PC-9 (cell line): ENCODE data around the gene TEPSIN. TPM values are rescaled to one million over a fixed set of nuclear protein-coding genes. Genes with fewer than 3 reads are reported as not detected.
A peak's percentile ranks its signal among the peaks of the same experiment; 100 is the strongest.

Experiments
- BruUV-seq: library from RNA; stranded (reverse); fragments of 400-500 nt; replicated peaks from 2 replicates; lab custom pipeline; 2021; lab: Mats Ljungman, UMichigan
- CTCF ChIA-PET: fragments of 300-600 bp; sonication (Branson Sonifier 250); formaldehyde crosslinking; loops from one replicate; lab custom pipeline; 2022; ENCODE audit warnings: antibody characterized with exemption; lab: Charles Lee
- POLR2A ChIA-PET: fragments of 300-600 bp; sonication (Branson Sonifier 250); formaldehyde crosslinking; loops from one replicate; lab custom pipeline; 2022; ENCODE audit warnings: antibody characterized with exemption; ENCODE audit not compliant: unreplicated experiment; lab: Charles Lee
- DNase-seq, 2 experiments: peaks; one replicate each; pipeline versions ENCODE4 v3.0.0 to v3.0.0-alpha.2; 2015 to 2022; ENCODE audit warnings: mixed read lengths in 1 of 2
- H2AFZ ChIP-seq: fragments of 200-600 bp; sonication (generic); 2 replicates; pipeline ENCODE4 v1.8.1; 2017; ENCODE audit warnings: antibody characterized with exemption
- H3F3A ChIP-seq: fragments of 200-600 bp; sonication (generic); 2 replicates; pipeline ENCODE4 v1.8.1; 2017; ENCODE audit warnings: antibody characterized with exemption, mild to moderate bottlenecking, low read depth; ENCODE audit not compliant: insufficient read depth
- H3K27ac ChIP-seq: fragments of 200-600 bp; sonication (generic); 2 replicates; pipeline ENCODE4 v1.6.1; 2016; ENCODE audit warnings: mixed run types
- H3K27me3 ChIP-seq: fragments of 200-600 bp; sonication (generic); 2 replicates; pipeline ENCODE4 v1.6.1; 2016; ENCODE audit warnings: low read depth, mixed run types; ENCODE audit not compliant: insufficient read depth
- H3K36me3 ChIP-seq: fragments of 200-600 bp; sonication (generic); 2 replicates; pipeline ENCODE4 v1.6.1; 2016; ENCODE audit warnings: low read depth, mixed run types
- H3K4me1 ChIP-seq: fragments of 200-600 bp; sonication (generic); replicated peaks from 2 replicates; pipeline ENCODE4 v1.6.1; 2016; ENCODE audit warnings: mixed run types; ENCODE audit not compliant: insufficient read depth
- H3K4me2 ChIP-seq: fragments of 200-600 bp; sonication (generic); 2 replicates; pipeline ENCODE4 v1.6.1; 2017; ENCODE audit warnings: mixed run types
- H3K4me3 ChIP-seq: fragments of 200-600 bp; sonication (generic); 2 replicates; pipeline ENCODE4 v1.6.1; 2016; ENCODE audit warnings: mixed run types
- H3K79me2 ChIP-seq: fragments of 200-600 bp; sonication (generic); 2 replicates; pipeline ENCODE4 v1.6.1; 2017; ENCODE audit warnings: low read depth, mixed run types
- H3K9me2 ChIP-seq: fragments of 200-600 bp; sonication (generic); 2 replicates; pipeline ENCODE4 v1.8.1; 2017; ENCODE audit warnings: mild to moderate bottlenecking; ENCODE audit not compliant: insufficient read depth
- H3K9me3 ChIP-seq: fragments of 200-600 bp; sonication (generic); 2 replicates; pipeline ENCODE4 v1.8.1; 2016; ENCODE audit warnings: low read depth; ENCODE audit not compliant: insufficient read depth
- H4K20me1 ChIP-seq: fragments of 200-600 bp; sonication (generic); 2 replicates; pipeline ENCODE4 v1.8.1; 2017; ENCODE audit not compliant: insufficient read depth
- EZH2 ChIP-seq: fragments of 200-600 bp; sonication (generic); IDR thresholded peaks from 2 replicates; pipeline ENCODE4 v1.8.0; 2017; ENCODE audit warnings: antibody characterized with exemption, low read depth
- intact Hi-C: fragments of 100-400 bp; cut with micrococcal nuclease; formaldehyde crosslinking; loops from one replicate; pipeline ENCODE4 v1.10.0; 2022; ENCODE audit not compliant: unreplicated experiment
- total RNA-seq: library from RNA; stranded (reverse); gene quantifications from 2 replicates; pipeline ENCODE4 v1.2.3, GENCODE V29; 2021
- TF ChIP-seq, protein P1 (sequence below): fragments of 200-600 bp; sonication (generic); conservative IDR thresholded peaks from 2 replicates; pipeline ENCODE4 v1.6.1; 2017; ENCODE audit warnings: mixed run types, antibody characterized with exemption, mild to moderate bottlenecking, moderate library complexity

TEPSIN gene
- total RNA-seq, 1 experiment from 2014 or later = 35.0 TPM

DNA sequence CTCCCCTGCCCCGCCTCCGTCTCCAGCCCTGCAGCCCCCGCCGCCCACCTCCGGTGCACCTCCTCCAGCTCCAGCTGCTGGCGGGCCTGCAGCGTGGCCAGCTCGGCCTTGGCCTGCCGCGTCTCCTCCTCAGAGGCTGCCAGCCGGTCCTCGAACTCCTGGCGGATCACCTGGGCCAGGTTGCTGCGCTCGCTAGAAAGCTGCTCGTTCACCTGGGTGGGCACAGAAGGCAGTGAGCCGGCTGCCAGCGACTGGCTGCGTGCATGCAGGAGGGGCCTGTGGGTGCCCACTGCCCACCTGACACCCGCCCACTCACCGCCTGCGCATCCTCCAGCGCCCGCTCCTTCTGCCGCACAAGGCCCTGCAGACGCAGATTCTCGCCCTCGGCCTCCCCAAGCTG is 48.3 kb downstream of the TEPSIN start:
- no peaks in the 10 kb centered on the region for H4K20me1 ChIP-seq
- H3K4me3 ChIP-seq = no peak overlapping the region
- H3K79me2 ChIP-seq = no peaks in the 10 kb centered on the region
- H3K4me1 ChIP-seq = peaks cover 7% of the 10 kb centered on the region; the same call in 1 of the 2 replicates
- intact Hi-C loops = no loop called here
- no peaks in the 10 kb centered on the region for H3F3A ChIP-seq
- BruUV-seq = no TSS peak
- DNase-seq = no peak
- H3K9me3 ChIP-seq = no peaks in the 10 kb centered on the region
- H2AFZ ChIP-seq = no peak overlapping the region
- no peaks in the 10 kb centered on the region for H3K36me3 ChIP-seq
- H3K27me3 ChIP-seq = no peaks in the 10 kb centered on the region
- TF ChIP-seq EZH2 = no peak
- TF ChIP-seq, protein P1, sequence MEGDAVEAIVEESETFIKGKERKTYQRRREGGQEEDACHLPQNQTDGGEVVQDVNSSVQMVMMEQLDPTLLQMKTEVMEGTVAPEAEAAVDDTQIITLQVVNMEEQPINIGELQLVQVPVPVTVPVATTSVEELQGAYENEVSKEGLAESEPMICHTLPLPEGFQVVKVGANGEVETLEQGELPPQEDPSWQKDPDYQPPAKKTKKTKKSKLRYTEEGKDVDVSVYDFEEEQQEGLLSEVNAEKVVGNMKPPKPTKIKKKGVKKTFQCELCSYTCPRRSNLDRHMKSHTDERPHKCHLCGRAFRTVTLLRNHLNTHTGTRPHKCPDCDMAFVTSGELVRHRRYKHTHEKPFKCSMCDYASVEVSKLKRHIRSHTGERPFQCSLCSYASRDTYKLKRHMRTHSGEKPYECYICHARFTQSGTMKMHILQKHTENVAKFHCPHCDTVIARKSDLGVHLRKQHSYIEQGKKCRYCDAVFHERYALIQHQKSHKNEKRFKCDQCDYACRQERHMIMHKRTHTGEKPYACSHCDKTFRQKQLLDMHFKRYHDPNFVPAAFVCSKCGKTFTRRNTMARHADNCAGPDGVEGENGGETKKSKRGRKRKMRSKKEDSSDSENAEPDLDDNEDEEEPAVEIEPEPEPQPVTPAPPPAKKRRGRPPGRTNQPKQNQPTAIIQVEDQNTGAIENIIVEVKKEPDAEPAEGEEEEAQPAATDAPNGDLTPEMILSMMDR = no peak
- no peak overlapping the region for H3K27ac ChIP-seq
- ChIA-PET POLR2A (no interaction called here), CTCF (interaction anchor here (0.6 kb wide), 1 partner anchor 184 kb away, joined by 3 read pairs; no protein-coding TSS in a partner anchor)
- no peak overlapping the region for H3K4me2 ChIP-seq
- no peaks in the 10 kb centered on the region for H3K9me2 ChIP-seq

DNA sequence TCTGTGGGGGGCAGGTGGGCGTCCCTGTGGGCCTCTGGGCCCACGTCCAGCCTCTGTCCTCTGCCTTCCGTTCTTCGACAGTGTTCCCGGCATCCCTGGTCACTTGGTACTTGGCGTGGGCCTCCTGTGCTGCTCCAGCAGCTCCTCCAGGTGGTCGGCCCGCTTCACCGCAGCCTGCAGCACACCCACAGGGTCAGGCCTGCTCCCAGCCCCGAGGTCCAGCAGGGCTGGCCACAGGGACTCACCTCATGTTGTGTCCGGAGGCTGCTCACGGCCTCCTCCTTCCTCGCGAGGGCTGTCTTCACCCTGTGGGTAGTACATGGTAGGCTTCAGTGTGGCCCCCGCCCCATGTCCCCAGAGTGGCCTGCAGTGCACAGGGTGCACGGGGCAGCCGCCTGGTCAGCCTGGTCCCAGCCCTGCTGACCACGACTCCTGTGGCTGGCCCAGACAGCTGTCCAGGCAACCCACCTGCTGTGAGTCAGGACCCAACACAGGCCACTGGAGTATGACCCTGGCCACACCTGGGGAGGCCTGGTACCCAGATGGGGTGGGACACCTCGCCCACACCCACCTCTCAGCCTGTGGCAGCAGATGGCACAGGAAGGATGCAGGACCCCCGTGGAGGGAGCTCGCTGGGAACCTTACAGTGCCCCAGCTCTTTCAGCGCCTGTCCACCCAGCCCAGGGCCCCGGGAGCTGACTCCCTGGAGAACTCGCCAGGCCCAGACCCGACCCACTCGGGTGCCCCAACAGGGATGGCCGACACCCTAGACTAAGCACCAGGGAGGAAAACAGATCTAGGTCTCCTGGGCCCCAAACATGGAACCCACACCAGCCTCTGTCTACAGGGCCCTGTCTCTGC is 49.0 kb downstream of the TEPSIN start:
- Histone ChIP-seq H3K9me2 (no peaks in the 10 kb centered on the region), H3K9me3 (no peaks in the 10 kb centered on the region), H3K27ac (no peak overlapping the region), H4K20me1 (no peaks in the 10 kb centered on the region), H3K4me1 (peaks cover 7% of the 10 kb centered on the region; the same call in 1 of the 2 replicates), H3K4me2 (no peak overlapping the region), H2AFZ (no peak overlapping the region), H3K36me3 (no peaks in the 10 kb centered on the region), H3K27me3 (no peaks in the 10 kb centered on the region), H3K4me3 (no peak overlapping the region), H3K79me2 (no peaks in the 10 kb centered on the region), H3F3A (no peaks in the 10 kb centered on the region)
- intact Hi-C loops = no loop called here
- DNase-seq = no peak
- no peak for TF ChIP-seq EZH2
- TF ChIP-seq, protein P1 = peak; percentile 26; the same call in 1 of the 2 replicates
- BruUV-seq = no TSS peak
- CTCF ChIA-PET = no interaction called here
- POLR2A ChIA-PET = no interaction called here

DNA sequence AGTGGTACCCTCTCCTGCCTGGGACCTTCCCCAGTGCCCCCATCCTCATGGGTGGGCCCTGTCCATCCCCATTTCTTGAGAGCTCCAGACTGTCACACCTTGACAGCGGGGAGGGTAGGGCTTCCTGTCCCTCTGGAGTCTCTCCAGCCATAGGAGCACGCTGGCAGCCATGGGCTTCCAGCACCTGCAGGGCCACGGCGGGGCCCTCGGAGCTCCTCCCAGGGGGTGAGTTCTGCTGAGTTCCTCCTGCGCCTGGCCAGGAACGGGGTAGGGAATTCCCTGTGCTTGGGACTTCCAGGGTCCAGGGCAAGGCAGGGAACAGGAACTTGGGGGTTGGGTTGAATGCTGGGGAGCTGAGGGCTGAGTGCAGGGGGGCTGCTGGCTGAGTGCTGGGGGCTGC is 49.8 kb downstream of the TEPSIN start:
- H3K9me3 ChIP-seq = no peaks in the 10 kb centered on the region
- BruUV-seq = no TSS peak
- H3K4me2 ChIP-seq = no peak overlapping the region
- no peak for TF ChIP-seq EZH2
- TF ChIP-seq, protein P1 = no peak
- H3K27ac ChIP-seq = no peak overlapping the region
- H3K36me3 ChIP-seq = no peaks in the 10 kb centered on the region
- no peak for DNase-seq
- H3K9me2 ChIP-seq = no peaks in the 10 kb centered on the region
- H3K79me2 ChIP-seq = no peaks in the 10 kb centered on the region
- intact Hi-C loops = no loop called here
- ChIA-PET POLR2A (no interaction called here), CTCF (no interaction called here)
- peaks cover 7% of the 10 kb centered on the region; the same call in 1 of the 2 replicates for H3K4me1 ChIP-seq
- H2AFZ ChIP-seq = no peak overlapping the region
- no peaks in the 10 kb centered on the region for H3K27me3 ChIP-seq
- no peak overlapping the region for H3K4me3 ChIP-seq
- no peaks in the 10 kb centered on the region for H3F3A ChIP-seq
- no peaks in the 10 kb centered on the region for H4K20me1 ChIP-seq
